Chondrocyte (in vitro differentiated cells): ENCODE measurements around the gene PMEL. TPM values are rescaled to one million over a fixed set of nuclear protein-coding genes. Genes with fewer than 3 reads are reported as not detected.
A peak's percentile ranks its signal among the peaks of the same experiment; 100 is the strongest.
"Not testable (repeated sequence)": the region's sequence is repeated elsewhere in the genome, so short reads cannot be mapped to it uniquely, and the experiment has no call there.

Experiments used
- DNase-seq: peaks from one replicate; pipeline ENCODE4 v3.0.0; 2021; ENCODE audit warnings: mixed read lengths, low spot score
- H3K27ac Mint-ChIP-seq: one replicate; pipeline ENCODE4 v1.8.0; 2021; ENCODE audit warnings: mild to moderate bottlenecking, moderate library complexity, mixed read lengths; ENCODE audit not compliant: unreplicated experiment
- H3K27me3 Mint-ChIP-seq: 2 replicates; pipeline ENCODE4 v1.8.0; 2021; ENCODE audit warnings: low read depth, mixed read lengths
- H3K36me3 Mint-ChIP-seq: 2 replicates; pipeline ENCODE4 v1.8.0; 2021; ENCODE audit warnings: low read depth, mixed read lengths
- H3K4me1 Mint-ChIP-seq: 2 replicates; pipeline ENCODE4 v1.8.0; 2021; ENCODE audit warnings: low read depth, mild to moderate bottlenecking, mixed read lengths
- H3K4me3 Mint-ChIP-seq: one replicate; pipeline ENCODE4 v1.8.0; 2021; ENCODE audit warnings: mild to moderate bottlenecking, moderate library complexity, mixed read lengths; ENCODE audit not compliant: unreplicated experiment
- H3K9me3 Mint-ChIP-seq: 2 replicates; pipeline ENCODE4 v1.8.0; 2021; ENCODE audit warnings: low read depth, mixed read lengths
- CTCF ChIP-seq: fragments of 200-600 bp; sonication (generic); IDR thresholded peaks from 2 replicates; pipeline ENCODE4 v1.5.0; 2021; ENCODE audit warnings: antibody characterized with exemption, mild to moderate bottlenecking, moderate library complexity
- total RNA-seq: library from RNA; stranded (reverse); gene quantifications from 3 replicates; pipeline ENCODE4 v1.2.1, GENCODE V29; 2021

PMEL gene
- total RNA-seq, 1 donor from 2014 or later, result 0.45 TPM

GRCh38 chr12:55927588-55928502, 38.0 kb downstream of the PMEL start, which contains the start of gene PYM1:
PYM1 (minus strand) TSS chr12:55927894; CDS start chr12:55927761, 133 bp downstream.
- no peaks in the 10 kb centered on the region for H3K9me3 Mint-ChIP-seq
- H3K4me3 Mint-ChIP-seq, result peak within 1 kb of the TSS; percentile 90
- no peak for DNase-seq
- TF ChIP-seq CTCF, result no peak
- no peaks in the 10 kb centered on the region for H3K27me3 Mint-ChIP-seq
- H3K4me1 Mint-ChIP-seq, result peaks cover 52% of the 10 kb centered on the region
- H3K36me3 Mint-ChIP-seq, result peaks cover 2% of the 10 kb centered on the region
- H3K27ac Mint-ChIP-seq, result peak within 1 kb of the TSS; percentile 98

- no peak for DNase-seq
- peaks cover 4% of the 10 kb centered on the region for H3K36me3 Mint-ChIP-seq
- H3K9me3 Mint-ChIP-seq, result no peaks in the 10 kb centered on the region
- H3K4me1 Mint-ChIP-seq, result peaks cover 46% of the 10 kb centered on the region
- H3K27ac Mint-ChIP-seq, result peak overlapping the region; percentile 98
- no peaks in the 10 kb centered on the region for H3K27me3 Mint-ChIP-seq
- peak; percentile 99 for TF ChIP-seq CTCF
- peak overlapping the region; percentile 90 for H3K4me3 Mint-ChIP-seq
These were observed 38.9 kb downstream of the PMEL start for GRCh38 chr12:55926738-55927587.

GRCh38 chr12:55925870-55926737, 39.7 kb downstream of the PMEL start:
- DNase-seq, result no peak
- TF ChIP-seq CTCF, result no peak
- no peaks in the 10 kb centered on the region for H3K9me3 Mint-ChIP-seq
- no peaks in the 10 kb centered on the region for H3K27me3 Mint-ChIP-seq
- peaks cover 41% of the 10 kb centered on the region for H3K4me1 Mint-ChIP-seq
- peak overlapping the region; percentile 90 for H3K4me3 Mint-ChIP-seq
- peaks cover 4% of the 10 kb centered on the region for H3K36me3 Mint-ChIP-seq
- H3K27ac Mint-ChIP-seq, result peak overlapping the region; percentile 98

GRCh38 chr12:55925371-55925770, 40.5 kb downstream of the PMEL start:
- H3K36me3 Mint-ChIP-seq, result peaks cover 4% of the 10 kb centered on the region
- TF ChIP-seq CTCF, result no peak
- H3K4me1 Mint-ChIP-seq, result peaks cover 36% of the 10 kb centered on the region
- H3K27ac Mint-ChIP-seq, result peak overlapping the region; percentile 45
- H3K27me3 Mint-ChIP-seq, result no peaks in the 10 kb centered on the region
- H3K9me3 Mint-ChIP-seq, result no peaks in the 10 kb centered on the region
- DNase-seq, result no peak
- H3K4me3 Mint-ChIP-seq, result peak overlapping the region; percentile 90

GRCh38 chr12:55923648-55924047, 42.2 kb downstream of the PMEL start:
- DNase-seq, H3K27ac Mint-ChIP-seq, H3K4me3 Mint-ChIP-seq, H3K27me3 Mint-ChIP-seq, H3K36me3 Mint-ChIP-seq, H3K9me3 Mint-ChIP-seq: not testable (repeated sequence)
- H3K4me1 Mint-ChIP-seq, result peaks cover 33% of the 10 kb centered on the region
